ENCODE data around the gene DLGAP1.

DLGAP1 gene

GRCh38 chr18:4412286-4412685 is 42.8 kb downstream of the DLGAP1 start:
- H3K36me3 Mint-ChIP-seq: no peaks in the 10 kb centered on the region
- no peak overlapping the region for H3K27ac Mint-ChIP-seq
- H3K9me3 Mint-ChIP-seq (ENCODE audit: low read depth): peaks cover 9% of the 10 kb centered on the region

DNA sequence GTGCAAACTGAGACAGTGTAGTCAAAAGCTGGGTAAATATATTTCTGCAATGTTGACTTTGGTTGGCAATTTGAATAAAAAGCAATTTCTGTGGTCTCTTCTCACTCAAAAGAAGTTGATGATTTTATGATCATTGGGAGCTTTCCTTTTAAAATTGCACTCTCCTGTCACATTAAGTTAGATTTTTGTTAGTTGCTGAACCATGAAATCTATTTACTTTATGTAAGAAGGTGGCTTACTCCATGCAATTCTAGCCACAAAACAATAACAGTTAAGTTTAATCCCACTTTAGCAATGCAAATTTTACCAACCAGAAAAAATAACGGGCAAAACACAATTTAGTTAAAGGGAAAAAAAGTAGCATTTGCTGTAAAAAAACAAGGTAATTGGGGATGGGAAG is 48.3 kb downstream of the DLGAP1 start:
- peaks cover 6% of the 10 kb centered on the region for H3K9me3 Mint-ChIP-seq (ENCODE audit: low read depth)
- no peaks in the 10 kb centered on the region for H3K27me3 Mint-ChIP-seq
- H3K36me3 Mint-ChIP-seq: no peaks in the 10 kb centered on the region
- H3K4me3 Mint-ChIP-seq: no peak overlapping the region
- H3K4me1 Mint-ChIP-seq (ENCODE audit: low read depth): no peaks in the 10 kb centered on the region
- no peak overlapping the region for H3K27ac Mint-ChIP-seq

More at GRCh38 chr18:4412286-4412685, 42.8 kb downstream of the DLGAP1 start:
- no peak overlapping the region for H3K4me3 Mint-ChIP-seq
- H3K4me1 Mint-ChIP-seq (ENCODE audit: low read depth): no peaks in the 10 kb centered on the region
- H3K27me3 Mint-ChIP-seq: no peaks in the 10 kb centered on the region

DNA sequence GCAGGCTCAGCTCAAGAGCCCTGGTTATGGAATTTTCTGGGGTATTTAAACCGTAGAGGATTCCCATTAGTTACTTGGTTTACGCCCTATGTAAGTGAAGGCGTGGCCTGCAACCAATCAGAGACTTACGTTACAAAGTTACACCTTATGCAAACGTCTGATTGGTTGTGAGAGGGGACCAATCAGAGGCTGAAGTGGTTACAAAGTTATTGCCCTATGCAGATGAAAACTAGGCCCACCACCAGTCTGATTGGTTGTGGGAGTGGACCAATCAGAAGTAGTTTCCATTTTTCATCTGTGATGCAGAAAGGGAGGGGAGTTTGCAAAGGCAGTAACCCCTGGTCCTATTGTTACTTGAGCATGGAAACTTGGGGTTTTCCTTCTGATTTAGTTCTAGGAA is 49.1 kb downstream of the DLGAP1 start:
- H3K27me3 Mint-ChIP-seq: no peaks in the 10 kb centered on the region
- H3K27ac Mint-ChIP-seq: no peak overlapping the region
- no peak overlapping the region for H3K4me3 Mint-ChIP-seq
- peaks cover 6% of the 10 kb centered on the region for H3K9me3 Mint-ChIP-seq (ENCODE audit: low read depth)
- H3K4me1 Mint-ChIP-seq (ENCODE audit: low read depth): no peaks in the 10 kb centered on the region
- H3K36me3 Mint-ChIP-seq: no peaks in the 10 kb centered on the region

- Mint-ChIP-seq H3K27me3 (no peaks in the 10 kb centered on the region), H3K4me3 (no peak overlapping the region), H3K4me1 (ENCODE audit: low read depth) (no peaks in the 10 kb centered on the region), H3K27ac (no peak overlapping the region), H3K36me3 (no peaks in the 10 kb centered on the region), H3K9me3 (ENCODE audit: low read depth) (peaks cover 6% of the 10 kb centered on the region)
These were observed 51.3 kb downstream of the DLGAP1 start for GRCh38 chr18:4403836-4404235.

DNA sequence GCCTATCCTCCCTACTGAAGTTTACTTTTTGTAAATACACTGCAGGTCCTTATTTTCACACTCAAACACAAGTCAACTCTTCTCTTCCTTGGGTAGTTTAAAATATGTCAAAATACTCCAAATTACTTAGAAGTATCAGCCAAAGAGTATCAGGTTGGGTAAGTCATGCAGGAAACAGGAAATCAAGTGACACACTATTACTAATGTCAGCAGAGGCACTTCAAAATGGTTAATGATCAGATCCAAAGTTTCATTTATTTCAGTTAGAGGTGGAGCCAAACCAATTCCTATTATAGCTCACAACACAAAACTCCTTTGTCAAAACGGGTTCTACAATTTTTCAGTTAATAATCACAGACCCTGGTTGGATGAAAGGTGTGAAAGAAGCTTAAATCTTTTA is 54.2 kb downstream of the DLGAP1 start:
- no peak overlapping the region for H3K27ac Mint-ChIP-seq
- H3K9me3 Mint-ChIP-seq (ENCODE audit: low read depth): peaks cover 3% of the 10 kb centered on the region
- no peaks in the 10 kb centered on the region for H3K4me1 Mint-ChIP-seq (ENCODE audit: low read depth)
- no peak overlapping the region for H3K4me3 Mint-ChIP-seq
- H3K27me3 Mint-ChIP-seq: no peaks in the 10 kb centered on the region
- H3K36me3 Mint-ChIP-seq: no peaks in the 10 kb centered on the region

- H3K4me1 Mint-ChIP-seq (ENCODE audit: low read depth): no peaks in the 10 kb centered on the region
- no peak overlapping the region for H3K27ac Mint-ChIP-seq
- H3K4me3 Mint-ChIP-seq: no peak overlapping the region
- no peaks in the 10 kb centered on the region for H3K27me3 Mint-ChIP-seq
- H3K9me3 Mint-ChIP-seq (ENCODE audit: low read depth): peaks cover 3% of the 10 kb centered on the region
- H3K36me3 Mint-ChIP-seq: no peaks in the 10 kb centered on the region
These were observed 55.2 kb downstream of the DLGAP1 start for GRCh38 chr18:4399929-4400328.

- no peaks in the 10 kb centered on the region for H3K27me3 Mint-ChIP-seq
- no peaks in the 10 kb centered on the region for H3K4me1 Mint-ChIP-seq (ENCODE audit: low read depth)
- H3K36me3 Mint-ChIP-seq: no peaks in the 10 kb centered on the region
- peaks cover 6% of the 10 kb centered on the region for H3K9me3 Mint-ChIP-seq (ENCODE audit: low read depth)
- no peak overlapping the region for H3K27ac Mint-ChIP-seq
- H3K4me3 Mint-ChIP-seq: no peak overlapping the region
These were observed 60.4 kb downstream of the DLGAP1 start for GRCh38 chr18:4394700-4395099.

- Mint-ChIP-seq H3K36me3 (no peaks in the 10 kb centered on the region), H3K4me1 (ENCODE audit: low read depth) (no peaks in the 10 kb centered on the region), H3K27me3 (no peaks in the 10 kb centered on the region), H3K4me3 (no peak overlapping the region), H3K27ac (no peak overlapping the region), H3K9me3 (ENCODE audit: low read depth) (peaks cover 3% of the 10 kb centered on the region)
These were observed 63.2 kb downstream of the DLGAP1 start for GRCh38 chr18:4391859-4392258.

DNA sequence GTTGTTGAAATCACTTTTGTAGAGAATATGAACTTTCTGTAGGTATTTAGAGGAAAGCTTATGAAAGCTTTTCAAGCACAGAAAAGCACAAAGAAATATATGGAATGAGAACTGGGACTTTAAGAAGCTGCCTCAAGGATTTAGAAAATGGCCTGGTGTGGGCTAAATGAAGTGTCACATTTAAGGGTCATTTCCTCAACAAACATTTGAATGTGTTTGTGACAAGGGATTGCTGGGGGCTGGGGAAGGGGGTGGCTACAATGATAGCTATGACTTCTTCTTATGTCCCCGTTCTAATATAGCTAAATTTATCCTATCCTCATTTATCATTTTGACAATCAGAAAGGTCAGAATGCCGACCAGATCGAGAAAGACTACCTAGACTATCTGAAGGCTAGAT is 69.2 kb downstream of the DLGAP1 start:
- peaks cover 3% of the 10 kb centered on the region for H3K9me3 Mint-ChIP-seq (ENCODE audit: low read depth)
- H3K27me3 Mint-ChIP-seq: no peaks in the 10 kb centered on the region
- no peak overlapping the region for H3K27ac Mint-ChIP-seq
- H3K36me3 Mint-ChIP-seq: no peaks in the 10 kb centered on the region
- no peaks in the 10 kb centered on the region for H3K4me1 Mint-ChIP-seq (ENCODE audit: low read depth)
- H3K4me3 Mint-ChIP-seq: no peak overlapping the region

GRCh38 chr18:4384932-4385331 is 70.2 kb downstream of the DLGAP1 start:
- Mint-ChIP-seq H3K4me3 (no peak overlapping the region), H3K4me1 (ENCODE audit: low read depth) (no peaks in the 10 kb centered on the region), H3K36me3 (no peaks in the 10 kb centered on the region), H3K9me3 (ENCODE audit: low read depth) (no peaks in the 10 kb centered on the region), H3K27me3 (no peaks in the 10 kb centered on the region), H3K27ac (no peak overlapping the region)

GRCh38 chr18:4374564-4374963 is 80.5 kb downstream of the DLGAP1 start:
- Mint-ChIP-seq H3K27me3 (no peaks in the 10 kb centered on the region), H3K36me3 (no peaks in the 10 kb centered on the region), H3K4me3 (no peak overlapping the region), H3K27ac (no peak overlapping the region), H3K9me3 (ENCODE audit: low read depth) (peaks cover 8% of the 10 kb centered on the region), H3K4me1 (ENCODE audit: low read depth) (no peaks in the 10 kb centered on the region)

DNA sequence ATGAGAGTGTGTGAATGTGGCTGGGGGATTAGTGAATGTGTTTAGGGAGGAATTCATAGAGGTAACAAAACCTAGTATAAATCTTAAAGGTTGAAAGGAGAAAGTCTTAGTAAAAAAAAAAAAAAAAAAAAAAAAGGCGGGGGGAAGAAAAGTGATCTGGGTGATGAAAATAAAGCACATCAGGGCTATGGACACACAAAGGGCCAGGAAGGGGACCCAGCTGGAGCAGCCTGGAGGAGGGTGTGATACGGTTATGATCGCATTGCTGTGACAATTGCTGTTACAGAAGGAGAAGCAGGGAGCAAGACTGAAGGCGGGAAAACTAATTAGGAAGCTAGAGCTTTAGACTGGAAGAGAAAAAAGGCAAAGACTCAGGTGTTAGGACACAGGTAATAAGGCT is 85.4 kb downstream of the DLGAP1 start:
- Mint-ChIP-seq H3K4me3 (no peak overlapping the region), H3K27ac (no peak overlapping the region), H3K36me3 (no peaks in the 10 kb centered on the region), H3K9me3 (ENCODE audit: low read depth) (peaks cover 13% of the 10 kb centered on the region), H3K4me1 (ENCODE audit: low read depth) (no peaks in the 10 kb centered on the region), H3K27me3 (no peaks in the 10 kb centered on the region)

GRCh38 chr18:4360221-4360715 is 94.8 kb downstream of the DLGAP1 start:
- Mint-ChIP-seq H3K36me3 (no peaks in the 10 kb centered on the region), H3K4me1 (ENCODE audit: low read depth) (no peaks in the 10 kb centered on the region), H3K27me3 (no peaks in the 10 kb centered on the region), H3K9me3 (ENCODE audit: low read depth) (peaks cover 19% of the 10 kb centered on the region), H3K4me3 (no peak overlapping the region), H3K27ac (no peak overlapping the region)

- no peaks in the 10 kb centered on the region for H3K36me3 Mint-ChIP-seq
- H3K4me3 Mint-ChIP-seq: no peak overlapping the region
- peaks cover 22% of the 10 kb centered on the region for H3K9me3 Mint-ChIP-seq (ENCODE audit: low read depth)
- H3K4me1 Mint-ChIP-seq (ENCODE audit: low read depth): no peaks in the 10 kb centered on the region
- no peak overlapping the region for H3K27ac Mint-ChIP-seq
- H3K27me3 Mint-ChIP-seq: no peaks in the 10 kb centered on the region
These were observed 96.5 kb downstream of the DLGAP1 start for GRCh38 chr18:4358618-4359017.

DNA sequence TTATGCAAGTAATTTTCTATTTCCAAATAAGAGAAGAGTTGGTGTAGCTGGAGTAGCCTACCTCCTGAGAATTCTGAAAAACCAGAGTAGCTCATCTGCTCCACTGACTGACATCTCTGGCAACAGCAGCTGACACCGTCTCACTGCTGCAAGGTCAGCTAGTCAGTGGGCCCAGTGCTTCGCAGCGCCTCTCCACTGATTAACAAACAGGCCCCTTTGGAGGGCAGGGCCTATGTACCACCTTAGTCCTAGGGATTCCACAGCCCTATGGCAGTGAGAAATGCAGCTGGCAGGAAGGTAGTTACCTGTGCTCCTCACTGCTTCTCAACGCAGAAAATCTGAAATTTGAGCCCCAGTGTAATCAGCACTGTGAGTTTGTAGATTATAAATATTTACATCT is 97.5 kb downstream of the DLGAP1 start:
- Mint-ChIP-seq H3K4me1 (ENCODE audit: low read depth) (no peaks in the 10 kb centered on the region), H3K36me3 (no peaks in the 10 kb centered on the region), H3K27me3 (no peaks in the 10 kb centered on the region), H3K4me3 (no peak overlapping the region), H3K27ac (no peak overlapping the region), H3K9me3 (ENCODE audit: low read depth) (peaks cover 17% of the 10 kb centered on the region)

DNA sequence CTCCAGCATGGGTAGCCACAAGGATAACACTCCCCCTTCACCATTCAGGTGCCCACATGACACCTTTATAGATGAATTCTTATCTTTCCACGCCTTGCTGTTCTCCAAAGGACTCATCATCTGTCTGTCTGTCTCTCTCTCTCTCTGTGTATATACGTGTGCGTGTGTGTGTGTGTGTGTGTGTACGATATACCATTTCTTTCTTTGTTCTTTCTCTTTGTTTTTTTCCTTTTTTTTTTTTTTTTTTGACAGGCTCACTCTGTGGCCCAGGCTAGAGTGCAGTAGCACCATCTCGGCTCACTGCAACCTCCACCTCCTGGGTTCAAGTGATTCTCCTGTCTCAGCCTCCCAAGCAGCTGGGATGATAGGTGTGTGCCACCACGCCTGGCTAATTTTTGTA is 98.2 kb downstream of the DLGAP1 start:
- no peaks in the 10 kb centered on the region for H3K27me3 Mint-ChIP-seq
- H3K36me3 Mint-ChIP-seq: no peaks in the 10 kb centered on the region
- no peak overlapping the region for H3K27ac Mint-ChIP-seq
- no peak overlapping the region for H3K4me3 Mint-ChIP-seq
- H3K9me3 Mint-ChIP-seq (ENCODE audit: low read depth): peaks cover 17% of the 10 kb centered on the region
- H3K4me1 Mint-ChIP-seq (ENCODE audit: low read depth): no peaks in the 10 kb centered on the region
